IPS DF 4.7 (cell line): ENCODE results near the gene SETD2.

Source experiments
- DNase-seq: peaks from one replicate; pipeline ENCODE4 v3.0.0-alpha.2; 2013; ENCODE audit warnings: low spot score; ENCODE audit errors: extremely low read depth

The SETD2 gene

GRCh38 chr3:46998852-46999515 lies 164.9 kb downstream of the SETD2 start:
- DNase-seq = no peak

DNA sequence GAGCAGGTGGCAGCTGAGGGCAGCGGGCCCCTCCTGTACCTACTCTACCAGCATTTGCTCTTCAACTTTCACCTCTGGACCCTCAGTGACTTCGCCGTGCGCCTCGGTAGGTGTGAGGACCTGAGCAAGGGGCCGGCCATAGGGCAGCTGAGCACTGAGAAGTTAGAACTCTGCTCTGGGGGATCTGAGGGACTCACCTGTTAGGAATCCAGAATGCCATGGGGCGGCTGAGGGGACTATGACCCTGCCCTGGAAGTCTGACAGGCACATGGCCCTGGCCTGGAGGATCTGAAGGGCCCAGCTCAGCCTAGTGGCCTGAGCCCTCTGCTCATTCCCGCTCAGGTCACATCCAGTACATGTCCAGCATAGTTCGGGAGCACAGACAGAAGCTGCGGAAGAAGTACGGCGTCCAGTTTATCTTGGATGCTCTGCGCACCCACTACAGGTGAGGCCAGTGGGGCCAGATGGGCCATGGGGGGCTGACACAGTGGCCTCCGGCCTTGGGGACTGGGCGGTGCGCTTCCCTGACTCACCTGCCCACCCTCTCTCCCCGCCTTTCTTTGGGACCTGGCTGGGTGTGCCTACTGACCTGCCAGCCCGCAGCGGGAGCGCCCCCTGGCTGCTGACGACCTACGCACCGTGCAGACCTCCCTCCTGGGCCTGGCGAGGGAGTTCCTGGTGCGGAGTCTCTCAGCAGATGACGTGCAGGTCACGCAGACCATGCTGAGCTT lies 165.6 kb downstream of the SETD2 start:
- DNase-seq = no peak

DNA sequence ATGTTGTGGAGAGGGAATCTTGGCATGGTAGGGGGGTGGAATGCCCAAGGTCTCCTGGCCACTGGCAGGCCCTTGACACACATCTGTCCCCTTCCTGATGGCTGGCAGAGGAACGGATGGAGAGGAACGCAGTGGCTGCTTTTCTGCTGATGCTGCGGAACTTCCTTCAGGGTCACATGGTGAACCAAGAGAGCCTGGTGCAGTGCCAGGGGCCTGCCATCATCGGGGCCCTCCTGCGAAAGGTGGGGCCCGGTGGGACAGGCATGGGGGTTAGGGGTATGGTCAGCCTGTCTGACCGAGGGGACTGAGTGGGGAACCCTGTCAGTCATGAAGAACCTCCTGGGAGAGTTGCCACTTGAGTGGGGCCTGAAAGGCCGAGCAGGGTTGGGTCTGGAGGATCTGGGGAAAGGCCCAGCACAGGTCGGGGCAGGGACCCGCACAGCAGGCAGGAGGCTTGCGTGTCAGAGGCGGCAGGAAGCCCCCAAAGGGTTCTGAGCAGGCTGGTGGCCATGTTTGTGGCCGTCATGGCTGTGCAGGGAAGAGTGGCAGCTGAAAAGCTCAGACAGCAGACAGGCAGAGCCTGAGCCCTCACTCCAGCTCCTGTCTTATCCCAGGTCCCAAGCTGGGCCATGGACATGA lies 166.3 kb downstream of the SETD2 start:
- no peak for DNase-seq

DNA sequence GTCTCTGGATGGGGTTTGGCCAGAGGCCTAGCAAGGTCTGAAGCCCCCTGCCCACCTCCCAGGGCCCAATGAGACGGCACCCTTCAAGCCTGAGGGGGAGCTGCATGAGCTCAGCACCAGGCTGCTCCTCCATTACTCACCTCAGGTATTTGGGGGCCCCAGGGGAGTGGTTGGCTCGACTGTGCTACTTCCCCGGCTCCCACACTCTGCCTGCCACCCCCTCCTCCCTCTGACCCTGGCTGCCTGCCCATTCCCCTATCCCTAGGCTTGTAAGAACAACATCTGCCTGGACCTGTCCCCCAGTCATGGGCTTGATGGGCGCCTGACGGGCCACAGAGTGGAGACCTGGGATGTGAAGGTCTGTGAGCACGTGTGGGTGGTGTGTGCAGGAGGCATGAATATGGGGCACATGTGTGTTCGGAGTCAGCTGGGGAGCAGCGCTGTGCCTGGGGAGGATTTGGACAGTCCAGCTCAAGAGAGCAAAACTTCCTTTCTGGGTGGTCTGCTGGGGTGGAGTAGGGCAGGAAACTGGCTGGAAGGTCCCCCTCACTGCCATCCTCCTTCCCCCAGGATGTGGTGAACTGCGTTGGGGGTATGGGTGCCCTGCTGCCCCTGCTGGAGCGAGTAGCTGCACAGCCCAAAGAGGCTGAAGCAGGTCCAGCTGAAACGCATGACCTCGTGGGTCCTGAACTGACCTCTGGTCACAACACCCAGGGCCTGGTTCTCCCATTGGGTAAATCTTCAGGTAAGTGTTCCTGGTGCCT lies 167.0 kb downstream of the SETD2 start:
- no peak for DNase-seq

- DNase-seq = no peak
These were observed 167.9 kb downstream of the SETD2 start for GRCh38 chr3:46995901-46996562.

GRCh38 chr3:46994801-46995731 lies 168.8 kb downstream of the SETD2 start:
- no peak for DNase-seq

- DNase-seq = no peak
These were observed 169.9 kb downstream of the SETD2 start for GRCh38 chr3:46993986-46994385.

DNA sequence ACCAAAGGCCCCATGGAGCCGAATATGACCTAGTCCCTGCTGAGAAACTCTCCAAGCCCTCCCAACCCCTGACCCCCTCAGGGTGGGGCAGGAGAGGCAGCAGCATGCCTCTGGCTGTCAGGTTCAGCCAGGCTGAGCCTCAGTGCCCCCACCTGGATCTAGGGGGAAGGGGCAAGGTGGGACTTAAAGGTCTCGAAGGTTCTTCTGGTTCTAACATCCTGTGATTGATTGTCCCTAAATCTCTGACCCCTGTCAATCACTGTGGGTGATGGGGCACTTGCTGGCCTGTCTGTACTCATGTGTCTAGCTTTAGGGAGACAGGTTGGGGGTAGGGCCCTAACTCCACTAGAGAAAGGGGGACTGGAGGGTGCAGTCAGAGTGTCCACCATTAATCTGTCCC lies 170.6 kb downstream of the SETD2 start:
- DNase-seq = no peak

GRCh38 chr3:46992231-46992630 lies 171.7 kb downstream of the SETD2 start:
- DNase-seq = no peak

- DNase-seq = no peak
These were observed 172.3 kb downstream of the SETD2 start for GRCh38 chr3:46991406-46992165.

DNA sequence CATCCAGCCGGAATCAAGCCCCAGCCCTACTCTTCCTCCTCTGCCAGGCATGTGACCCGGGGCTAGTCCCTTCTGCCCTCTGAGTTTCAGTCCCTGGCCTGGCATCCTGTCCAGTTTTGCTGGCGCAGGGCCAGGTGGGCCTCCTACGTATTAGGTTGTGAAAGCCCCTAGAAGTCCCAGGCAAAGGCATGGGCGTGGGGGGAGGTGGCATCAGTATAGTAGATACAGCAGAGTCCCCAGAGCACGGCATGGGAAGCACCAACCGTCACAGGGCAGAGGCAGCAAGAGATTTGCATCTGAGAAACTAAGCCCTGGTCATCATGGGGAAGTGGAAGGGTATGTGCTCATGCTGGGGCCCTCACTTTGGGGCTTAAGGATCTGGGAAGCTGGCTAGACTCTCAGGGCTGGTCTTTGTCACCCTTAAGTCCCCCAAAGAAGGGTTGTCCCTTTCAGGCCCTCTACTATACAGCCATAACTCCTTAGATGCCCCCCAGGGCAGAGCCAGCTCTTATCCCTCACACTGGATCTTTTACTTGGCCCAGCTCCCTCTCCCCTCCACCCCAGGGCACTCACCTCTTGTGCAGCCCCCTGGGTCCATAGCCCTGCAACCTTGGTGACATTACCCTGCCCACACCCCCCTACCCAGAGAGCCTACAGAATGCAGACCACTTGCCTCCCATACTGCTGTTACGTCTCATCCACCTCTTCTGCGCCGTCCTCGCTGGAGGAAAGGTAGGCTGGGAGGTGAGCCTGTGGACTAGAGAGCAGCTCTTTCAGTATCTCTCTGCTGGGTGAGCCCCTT lies 173.1 kb downstream of the SETD2 start:
- DNase-seq = no peak

DNA sequence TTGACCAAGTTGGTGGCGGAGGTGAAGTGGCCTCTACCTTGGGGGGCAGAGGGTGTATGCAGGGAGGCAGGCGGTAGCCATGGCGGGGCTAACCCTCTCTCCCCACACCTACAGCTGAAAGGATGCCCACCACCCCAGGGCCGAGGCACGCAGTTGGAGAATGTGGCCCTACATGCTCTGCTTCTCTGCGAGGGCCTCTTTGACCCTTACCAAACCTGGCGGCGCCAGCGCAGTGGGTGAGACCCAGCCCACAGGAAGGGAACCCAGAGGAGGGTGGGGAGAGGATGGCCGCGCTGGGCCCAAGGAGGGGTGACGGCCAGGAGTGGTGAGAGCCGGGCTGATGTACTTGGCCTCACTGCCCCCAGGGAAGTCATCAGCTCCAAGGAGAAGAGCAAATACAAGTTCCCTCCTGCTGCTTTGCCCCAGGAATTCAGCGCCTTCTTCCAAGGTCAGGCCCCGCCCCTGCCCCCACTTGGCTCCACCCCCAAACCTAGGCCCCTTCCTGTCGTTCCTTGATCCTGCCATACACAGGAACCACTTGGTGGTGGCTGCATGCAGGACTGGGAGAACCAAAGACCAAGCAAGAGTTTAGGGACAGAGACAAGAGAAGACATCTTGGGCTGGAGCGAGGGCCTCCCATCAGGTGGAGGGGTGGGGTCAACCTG lies 174.6 kb downstream of the SETD2 start:
- DNase-seq = no peak

GRCh38 chr3:46988616-46989015 lies 175.3 kb downstream of the SETD2 start:
- DNase-seq = no peak

DNA sequence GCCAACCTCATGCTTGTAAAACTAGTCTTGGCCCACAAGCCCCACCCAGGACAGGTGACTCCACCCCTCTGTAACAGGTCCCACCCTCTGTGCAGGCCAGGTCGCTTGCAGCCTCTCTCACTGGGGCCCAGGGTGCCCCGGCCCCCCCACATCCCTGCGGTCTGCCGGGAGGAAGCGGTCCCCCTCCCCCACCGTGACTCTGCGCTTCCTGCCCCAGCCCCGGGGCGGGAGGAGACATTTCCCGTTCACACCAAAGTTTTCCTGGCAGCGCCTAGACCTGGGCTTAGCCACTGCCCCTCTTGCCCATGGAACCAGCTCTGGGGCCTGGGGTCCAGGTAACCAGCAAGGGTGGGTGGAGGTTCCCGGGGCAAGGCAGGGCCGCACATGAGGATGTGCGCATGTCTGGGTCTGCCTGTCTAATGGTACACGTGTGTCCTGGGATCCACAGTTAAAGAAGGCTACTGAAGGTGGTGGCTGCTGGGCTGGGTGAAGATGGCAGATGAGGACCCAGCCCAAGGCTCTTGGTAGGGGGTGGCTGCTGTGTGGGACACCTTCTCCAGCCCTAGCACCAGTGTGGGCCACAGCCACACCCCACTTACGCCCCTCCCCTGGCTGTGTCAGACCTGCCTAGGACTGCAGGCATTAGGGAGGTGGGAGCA lies 176.0 kb downstream of the SETD2 start:
- no peak for DNase-seq

DNA sequence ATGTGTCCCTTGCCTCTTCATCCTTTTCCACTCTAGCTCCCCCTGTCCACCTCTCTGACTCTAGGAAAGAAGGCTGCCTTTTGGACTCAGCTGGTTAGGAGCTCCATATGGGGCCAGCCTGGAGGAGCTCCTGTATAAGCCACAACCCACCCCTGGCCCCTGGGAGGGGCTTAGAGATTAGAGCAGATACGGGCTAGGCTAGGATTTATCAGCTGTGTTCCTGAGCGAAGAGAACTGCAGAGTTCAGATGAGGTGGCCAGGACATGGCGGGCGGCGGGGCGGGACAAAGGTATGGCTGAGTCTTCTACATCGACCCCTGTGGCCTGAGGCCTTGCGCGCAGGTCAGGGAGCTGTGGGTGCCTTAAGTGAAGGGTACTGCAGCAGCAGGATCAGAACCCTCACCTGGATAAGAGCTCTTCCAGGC lies 176.6 kb downstream of the SETD2 start:
- no peak for DNase-seq

- no peak for DNase-seq
These were observed 177.1 kb downstream of the SETD2 start for GRCh38 chr3:46986782-46987310.

DNA sequence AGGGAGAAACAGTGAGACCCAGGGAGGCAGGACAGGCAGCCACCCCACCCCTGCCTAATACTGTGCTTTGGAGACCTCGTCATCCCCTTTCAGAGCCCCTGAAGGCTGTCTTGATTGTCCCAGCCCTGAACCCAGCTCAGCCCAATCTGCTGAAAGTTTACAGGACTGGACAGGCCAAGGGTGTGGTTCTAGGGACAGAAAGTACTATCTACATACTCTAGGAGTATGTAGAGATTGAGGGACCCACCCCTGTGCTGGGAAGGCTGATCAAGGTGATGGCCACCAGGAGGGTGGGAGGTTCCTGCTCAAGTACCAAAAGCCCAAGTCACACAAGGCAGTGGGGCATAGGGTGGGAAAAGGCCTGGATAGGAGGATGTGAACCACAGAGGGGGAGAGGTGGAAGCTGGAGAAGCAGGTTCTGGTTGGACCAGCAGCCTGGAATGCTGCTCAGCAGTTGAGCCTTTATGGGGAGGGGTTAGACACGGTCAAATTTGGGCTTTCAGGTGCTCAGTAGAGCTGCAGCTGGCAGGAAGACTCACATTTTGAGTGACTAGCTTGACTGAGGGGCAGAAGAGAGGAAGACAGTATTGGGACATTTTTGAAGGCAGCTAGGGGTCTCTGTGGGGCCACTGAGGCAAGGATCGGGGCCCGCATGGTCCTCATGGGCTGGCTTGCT lies 177.7 kb downstream of the SETD2 start:
- no peak for DNase-seq
